Calu3 (cell line): ENCODE data around the gene ADTRP. TPM values are rescaled to one million over a fixed set of nuclear protein-coding genes. Genes with fewer than 3 reads are reported as not detected.

Experiments
- BruUV-seq: library from RNA; stranded (reverse); fragments of 400-500 nt; replicated peaks from 2 replicates; lab custom pipeline; 2021; lab: Mats Ljungman, UMichigan
- CTCF ChIA-PET: fragments of 300-600 bp; sonication (Branson Sonifier 250); formaldehyde crosslinking; loops from one replicate; lab custom pipeline; 2022; ENCODE audit warnings: antibody characterized with exemption; lab: Charles Lee
- DNase-seq: peaks from one replicate; pipeline ENCODE4 v3.0.0; 2022
- H3K27ac Mint-ChIP-seq: one replicate; pipeline ENCODE4 v1.8.0; 2022; ENCODE audit warnings: mixed read lengths; ENCODE audit not compliant: unreplicated experiment
- H3K27me3 Mint-ChIP-seq: one replicate; pipeline ENCODE4 v1.8.0; 2022; ENCODE audit warnings: mixed read lengths; ENCODE audit not compliant: unreplicated experiment
- H3K36me3 Mint-ChIP-seq: one replicate; pipeline ENCODE4 v1.8.0; 2022; ENCODE audit warnings: mild to moderate bottlenecking, moderate library complexity, mixed read lengths; ENCODE audit not compliant: insufficient read depth, unreplicated experiment
- H3K4me1 Mint-ChIP-seq: one replicate; pipeline ENCODE4 v1.8.0; 2022; ENCODE audit warnings: mild to moderate bottlenecking, low read depth, mixed read lengths; ENCODE audit not compliant: unreplicated experiment
- H3K4me3 Mint-ChIP-seq: one replicate; pipeline ENCODE4 v1.8.0; 2022; ENCODE audit warnings: mild to moderate bottlenecking, low read depth, moderate library complexity, mixed read lengths; ENCODE audit not compliant: unreplicated experiment
- H3K9me3 Mint-ChIP-seq: one replicate; pipeline ENCODE4 v1.8.0; 2022; ENCODE audit warnings: low read depth, mixed read lengths; ENCODE audit not compliant: unreplicated experiment
- CTCF ChIP-seq: fragments of 200-600 bp; IDR thresholded peaks from one replicate; pipeline ENCODE4 v1.8.0; 2022; ENCODE audit warnings: antibody characterized with exemption; ENCODE audit not compliant: unreplicated experiment
- intact Hi-C: fragments of 100-400 bp; cut with micrococcal nuclease; formaldehyde crosslinking; loops from one replicate; pipeline ENCODE4 v1.10.0; 2022; ENCODE audit not compliant: unreplicated experiment
- total RNA-seq: library from RNA; stranded (reverse); gene quantifications from 2 replicates; pipeline ENCODE4 v1.2.3, GENCODE V29; 2022

The ADTRP gene
- total RNA-seq, 1 experiment from 2014 or later: 0.54 TPM

- intact Hi-C loops: no loop called here
- CTCF ChIA-PET: no interaction called here
Observed at GRCh38 chr6:11808054-11808453, 29.5 kb upstream of the ADTRP start.

GRCh38 chr6:11806561-11807317 lies 28.1 kb upstream of the ADTRP start:
- BruUV-seq: no TSS peak
- no peaks in the 10 kb centered on the region for H3K27me3 Mint-ChIP-seq
- no peak for TF ChIP-seq CTCF
- no peak overlapping the region for H3K4me3 Mint-ChIP-seq
- intact Hi-C loops: no loop called here
- no peak overlapping the region for H3K27ac Mint-ChIP-seq
- H3K9me3 Mint-ChIP-seq: no peaks in the 10 kb centered on the region
- CTCF ChIA-PET: no interaction called here
- H3K36me3 Mint-ChIP-seq: no peaks in the 10 kb centered on the region
- DNase-seq: no peak
- H3K4me1 Mint-ChIP-seq: no peaks in the 10 kb centered on the region

More at GRCh38 chr6:11808054-11808453, 29.5 kb upstream of the ADTRP start:
- Mint-ChIP-seq H3K4me3 (no peak overlapping the region), H3K27ac (no peak overlapping the region), H3K27me3 (no peaks in the 10 kb centered on the region), H3K36me3 (no peaks in the 10 kb centered on the region), H3K4me1 (peaks cover 5% of the 10 kb centered on the region), H3K9me3 (no peaks in the 10 kb centered on the region)
- no peak for TF ChIP-seq CTCF
- DNase-seq: no peak
- BruUV-seq: no TSS peak

- Mint-ChIP-seq H3K27ac (no peak overlapping the region), H3K27me3 (no peaks in the 10 kb centered on the region), H3K4me1 (no peaks in the 10 kb centered on the region), H3K36me3 (no peaks in the 10 kb centered on the region), H3K4me3 (no peak overlapping the region), H3K9me3 (no peaks in the 10 kb centered on the region)
- no TSS peak for BruUV-seq
- no peak for DNase-seq
- CTCF ChIA-PET: no interaction called here
- intact Hi-C loops: no loop called here
- no peak for TF ChIP-seq CTCF
Observed at GRCh38 chr6:11805259-11806053, 26.9 kb upstream of the ADTRP start.

- Mint-ChIP-seq H3K36me3 (no peaks in the 10 kb centered on the region), H3K4me3 (no peak overlapping the region), H3K27ac (no peak overlapping the region), H3K27me3 (no peaks in the 10 kb centered on the region), H3K4me1 (no peaks in the 10 kb centered on the region), H3K9me3 (no peaks in the 10 kb centered on the region)
- TF ChIP-seq CTCF: no peak
- CTCF ChIA-PET: no interaction called here
- intact Hi-C loops: no loop called here
- DNase-seq: no peak
- no TSS peak for BruUV-seq
Observed at GRCh38 chr6:11804701-11805100, 26.1 kb upstream of the ADTRP start.
